Epithelial cell of proximal tubule (primary cell): ENCODE results near the gene PTPN18. TPM values are rescaled to one million over a fixed set of nuclear protein-coding genes. Genes with fewer than 3 reads are reported as not detected.

ENCODE experiments used
- DNase-seq: peaks from one replicate; pipeline ENCODE4 v3.0.0-alpha.2; 2011; ENCODE audit warnings: low read depth
- H3K4me3 ChIP-seq: 2 replicates; pipeline ENCODE4 v1.5.1; 2011; ENCODE audit warnings: low read depth, mild to moderate bottlenecking, low read length
- total RNA-seq: library from RNA; depleted of rRNA; stranded (reverse); fragments of >200 nt; gene quantifications from 2 replicates; pipeline ENCODE4 v1.2.3, GENCODE V29; 2015
- TF ChIP-seq, protein P1 (sequence below): conservative IDR thresholded peaks from 2 replicates; pipeline ENCODE4 v1.5.1; 2012; ENCODE audit warnings: low read depth, mild to moderate bottlenecking, low read length

PTPN18 gene
- total RNA-seq, 1 donor from 2014 or later, result 23.8 TPM

DNA sequence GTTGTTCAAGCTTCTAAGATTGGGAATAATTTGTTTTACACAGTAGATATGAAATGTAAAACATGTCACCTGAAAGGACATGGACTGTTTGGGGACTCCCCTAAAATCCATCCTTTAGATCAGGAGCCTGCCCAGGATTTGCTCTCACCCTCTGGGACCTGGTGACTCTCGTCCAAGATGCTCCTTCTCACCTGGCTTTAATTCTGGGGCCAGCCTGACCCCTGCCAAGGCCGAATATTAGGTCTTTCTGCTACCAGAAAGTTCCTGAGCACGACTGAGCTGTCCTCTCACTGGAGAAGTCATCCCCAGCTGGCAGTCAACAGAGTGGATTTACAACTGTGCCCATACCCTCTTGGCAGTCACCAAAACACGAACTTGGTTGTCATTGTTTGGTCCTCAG lies 25.3 kb downstream of the PTPN18 start:
- TF ChIP-seq, protein P1, sequence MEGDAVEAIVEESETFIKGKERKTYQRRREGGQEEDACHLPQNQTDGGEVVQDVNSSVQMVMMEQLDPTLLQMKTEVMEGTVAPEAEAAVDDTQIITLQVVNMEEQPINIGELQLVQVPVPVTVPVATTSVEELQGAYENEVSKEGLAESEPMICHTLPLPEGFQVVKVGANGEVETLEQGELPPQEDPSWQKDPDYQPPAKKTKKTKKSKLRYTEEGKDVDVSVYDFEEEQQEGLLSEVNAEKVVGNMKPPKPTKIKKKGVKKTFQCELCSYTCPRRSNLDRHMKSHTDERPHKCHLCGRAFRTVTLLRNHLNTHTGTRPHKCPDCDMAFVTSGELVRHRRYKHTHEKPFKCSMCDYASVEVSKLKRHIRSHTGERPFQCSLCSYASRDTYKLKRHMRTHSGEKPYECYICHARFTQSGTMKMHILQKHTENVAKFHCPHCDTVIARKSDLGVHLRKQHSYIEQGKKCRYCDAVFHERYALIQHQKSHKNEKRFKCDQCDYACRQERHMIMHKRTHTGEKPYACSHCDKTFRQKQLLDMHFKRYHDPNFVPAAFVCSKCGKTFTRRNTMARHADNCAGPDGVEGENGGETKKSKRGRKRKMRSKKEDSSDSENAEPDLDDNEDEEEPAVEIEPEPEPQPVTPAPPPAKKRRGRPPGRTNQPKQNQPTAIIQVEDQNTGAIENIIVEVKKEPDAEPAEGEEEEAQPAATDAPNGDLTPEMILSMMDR, result no peak
- DNase-seq, result no peak
- H3K4me3 ChIP-seq, result no peak overlapping the region

DNA sequence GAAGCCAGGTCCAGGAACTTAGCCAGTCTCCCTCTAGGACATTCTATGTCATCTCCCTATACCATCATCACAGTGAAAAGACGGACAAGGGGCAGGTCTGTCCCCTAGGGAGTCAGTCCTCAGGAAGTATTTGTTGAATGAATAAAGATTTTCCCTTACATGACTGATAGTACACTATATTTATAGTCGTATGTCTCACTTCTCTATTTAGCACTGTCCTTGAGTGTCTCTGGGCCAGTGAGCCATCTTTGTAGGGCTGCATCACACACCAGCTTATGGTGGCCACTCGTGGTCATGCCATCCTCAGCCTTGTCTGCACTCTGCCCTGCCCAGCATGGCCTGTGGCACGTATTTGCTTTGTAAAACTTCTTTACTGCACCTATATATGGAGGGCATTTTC lies 25.8 kb downstream of the PTPN18 start:
- H3K4me3 ChIP-seq, result no peak overlapping the region
- no peak for DNase-seq
- TF ChIP-seq, protein P1, result no peak

DNA sequence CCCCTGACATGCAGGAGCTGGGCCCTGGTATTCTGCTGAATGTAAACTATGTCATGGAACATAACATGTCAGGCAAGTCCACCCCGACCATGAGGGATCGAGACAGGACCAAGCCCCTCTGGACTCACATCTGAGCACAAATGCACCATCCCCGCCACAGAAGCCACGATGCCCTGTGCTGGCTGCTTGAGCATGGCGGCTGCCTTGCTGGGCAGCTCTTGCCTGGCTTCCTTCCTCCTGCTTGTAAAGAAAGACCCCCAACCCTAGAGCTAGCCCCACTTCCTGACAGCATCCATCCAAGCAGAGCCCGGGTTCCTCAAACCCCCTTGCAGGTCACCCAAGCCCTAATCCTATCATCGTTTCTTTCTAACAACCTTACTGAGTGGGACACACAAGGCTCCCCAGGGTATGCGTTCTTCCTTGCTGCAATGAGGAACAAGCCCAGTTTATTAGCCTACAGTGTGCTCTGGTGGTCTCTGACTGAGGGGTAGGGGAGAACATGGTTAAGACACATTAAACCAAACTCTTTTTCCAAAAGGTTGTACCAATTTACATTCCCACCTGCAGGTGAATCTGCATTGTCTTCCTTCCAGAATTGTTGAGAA lies 26.6 kb downstream of the PTPN18 start:
- DNase-seq, result no peak
- no peak overlapping the region for H3K4me3 ChIP-seq
- TF ChIP-seq, protein P1, result no peak

DNA sequence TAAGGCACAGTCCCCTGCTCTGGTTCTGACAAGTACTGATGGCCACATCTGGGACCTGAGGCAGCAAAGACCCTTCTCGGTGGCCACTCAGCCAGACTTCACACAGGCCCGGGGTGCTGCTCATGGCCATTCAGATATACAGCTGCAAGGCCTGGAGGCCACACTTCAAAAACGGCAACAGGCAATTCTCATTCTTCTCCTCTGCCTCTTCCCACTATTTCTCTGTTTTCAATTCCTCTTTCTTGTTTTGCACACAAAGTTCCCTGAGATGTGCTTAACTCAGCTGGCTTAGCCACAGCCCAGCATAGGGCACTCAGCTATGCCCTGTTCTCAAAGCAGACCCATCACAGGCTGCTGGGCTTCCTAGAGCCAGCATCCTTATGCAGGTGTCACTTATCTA lies 29.9 kb downstream of the PTPN18 start:
- DNase-seq, result no peak
- H3K4me3 ChIP-seq, result no peak overlapping the region
- TF ChIP-seq, protein P1, result no peak

DNA sequence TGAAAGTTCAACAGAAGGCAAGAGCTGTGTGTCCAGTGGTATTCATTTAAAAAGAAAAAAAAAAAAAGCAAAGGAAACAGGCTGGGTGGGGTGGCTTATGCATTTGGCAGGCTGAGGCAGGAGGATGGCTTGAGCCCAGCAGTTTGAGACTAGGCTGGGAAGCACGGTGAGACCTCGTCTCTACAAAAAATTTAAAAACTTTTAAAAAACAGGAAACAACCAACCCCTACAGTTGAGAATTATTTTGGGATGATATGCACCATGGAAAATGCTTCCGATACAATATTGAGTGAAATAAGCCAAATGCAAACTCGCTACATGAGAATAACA lies 31.2 kb downstream of the PTPN18 start:
- TF ChIP-seq, protein P1, result no peak
- no peak overlapping the region for H3K4me3 ChIP-seq
- DNase-seq, result no peak

DNA sequence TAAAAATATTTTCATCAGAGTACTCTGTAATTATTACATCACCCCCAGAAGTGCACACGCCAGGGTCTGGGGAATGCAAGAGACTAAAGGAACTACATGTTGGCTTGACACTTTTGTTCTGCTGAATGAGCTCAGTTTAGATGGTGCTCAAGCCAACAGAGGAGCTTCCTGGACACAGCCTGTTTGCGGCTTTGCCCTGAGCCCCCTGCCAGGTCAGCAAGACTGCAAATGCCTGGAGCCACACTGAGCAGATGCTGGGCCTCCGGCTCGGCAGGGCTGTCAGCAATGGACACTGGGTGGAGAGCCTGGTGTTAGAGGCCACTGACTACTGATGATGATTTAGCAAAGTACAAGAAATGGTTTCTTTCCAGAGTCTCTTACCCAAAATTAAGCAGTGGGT lies 31.9 kb downstream of the PTPN18 start:
- no peak overlapping the region for H3K4me3 ChIP-seq
- no peak for DNase-seq
- TF ChIP-seq, protein P1, result no peak

DNA sequence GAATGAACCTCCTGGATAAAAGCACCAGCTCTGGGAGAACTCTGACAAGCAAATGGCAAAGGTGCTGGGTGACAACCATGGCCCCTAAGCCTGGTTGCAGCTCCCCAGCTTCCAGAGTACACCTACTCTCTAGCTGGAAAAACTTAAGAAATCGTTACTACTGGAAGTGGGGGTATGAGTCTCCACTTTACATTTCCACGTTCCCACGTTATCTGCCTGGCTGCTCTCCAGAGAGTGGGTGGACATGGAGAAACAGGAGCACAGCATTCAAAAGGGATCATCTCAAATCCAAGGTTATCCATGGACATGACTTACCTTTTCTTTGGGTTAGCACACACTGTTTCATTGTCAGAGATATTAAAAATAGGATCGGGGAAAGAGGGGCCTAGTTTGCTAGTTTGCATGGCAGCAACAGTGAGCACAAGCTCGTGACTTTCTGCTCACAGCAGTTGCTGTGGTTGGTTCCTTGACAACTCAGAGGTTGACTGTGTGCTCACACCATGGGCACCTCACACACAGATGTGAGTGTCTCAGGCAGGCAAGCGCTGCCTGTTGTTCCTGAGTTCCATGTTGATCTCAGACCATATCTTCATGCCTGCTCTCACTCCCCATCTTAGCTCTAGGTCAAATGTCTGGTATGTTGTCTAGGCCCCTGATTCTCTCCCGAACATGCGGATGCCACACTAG lies 32.5 kb downstream of the PTPN18 start:
- DNase-seq, result no peak
- H3K4me3 ChIP-seq, result no peak overlapping the region
- TF ChIP-seq, protein P1, result no peak
